NT2/D1 (cell line): Measurements from ENCODE around the gene KIF21B.

Source experiments
- YY1 ChIP-seq: IDR thresholded peaks from 2 replicates; pipeline ENCODE4 v1.6.1; 2011; ENCODE audit not compliant: insufficient read length, insufficient read depth
- ZNF274 ChIP-seq: IDR thresholded peaks from 2 replicates; pipeline ENCODE4 v1.6.1; 2011; ENCODE audit warnings: mild to moderate bottlenecking, low read depth, low read length

- TF ChIP-seq ZNF274 = no peak
- no peak for TF ChIP-seq YY1
Measured at GRCh38 chr1:200970771-200971427, 52.6 kb downstream of the KIF21B start.
